SKM-1 (cell line): ENCODE results near the gene SLC13A2.
A peak's percentile ranks its signal among the peaks of the same experiment; 100 is the strongest.

ENCODE experiments used
- DNase-seq: peaks from one replicate; lab custom pipeline; 2025; ENCODE audit not compliant: unreplicated experiment; lab: John Stamatoyannopoulos, UW

Gene SLC13A2

GRCh38 chr17:28492352-28493310 is 19.2 kb downstream of the SLC13A2 start:
- no peak for DNase-seq

DNA sequence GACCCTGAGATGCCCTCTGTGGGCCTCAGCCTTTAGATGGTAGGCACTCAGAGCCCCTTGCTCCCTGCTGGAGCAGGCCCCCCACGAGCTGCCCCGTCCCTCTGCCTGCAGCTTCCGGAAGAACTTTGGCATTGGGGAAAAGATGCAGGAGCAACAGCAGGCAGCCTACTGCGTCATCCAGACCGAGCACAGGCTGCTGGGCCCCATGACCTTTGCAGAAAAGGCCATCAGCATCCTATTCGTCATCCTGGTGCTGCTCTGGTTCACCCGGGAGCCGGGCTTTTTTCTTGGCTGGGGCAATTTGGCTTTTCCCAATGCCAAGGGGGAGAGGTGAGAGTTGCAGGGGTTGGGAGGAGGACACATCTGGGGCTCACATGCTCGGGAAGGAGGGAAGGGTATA is 20.0 kb downstream of the SLC13A2 start:
- DNase-seq = no peak

- peak; percentile 54 for DNase-seq
Observed at GRCh38 chr17:28494445-28495188, 21.2 kb downstream of the SLC13A2 start.

DNA sequence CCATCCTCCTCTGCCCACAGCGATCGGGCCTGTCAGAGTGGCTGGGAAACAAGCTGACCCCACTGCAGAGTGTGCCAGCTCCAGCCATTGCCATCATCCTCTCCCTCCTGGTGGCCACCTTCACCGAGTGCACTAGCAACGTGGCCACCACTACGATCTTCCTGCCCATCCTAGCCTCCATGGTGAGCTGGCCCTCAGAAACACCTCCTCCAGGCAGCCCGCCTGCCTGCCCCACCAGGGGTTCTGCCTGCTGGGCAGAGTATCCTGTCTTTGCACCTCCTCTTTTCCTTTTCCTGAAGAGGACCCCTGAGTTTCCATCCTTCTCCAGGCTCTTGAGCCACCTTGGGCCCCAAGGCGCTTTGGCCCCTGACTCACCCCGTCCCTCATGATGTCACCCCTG is 22.2 kb downstream of the SLC13A2 start:
- DNase-seq = no peak

- no peak for DNase-seq
Observed at GRCh38 chr17:28497931-28498330, 24.5 kb downstream of the SLC13A2 start.

DNA sequence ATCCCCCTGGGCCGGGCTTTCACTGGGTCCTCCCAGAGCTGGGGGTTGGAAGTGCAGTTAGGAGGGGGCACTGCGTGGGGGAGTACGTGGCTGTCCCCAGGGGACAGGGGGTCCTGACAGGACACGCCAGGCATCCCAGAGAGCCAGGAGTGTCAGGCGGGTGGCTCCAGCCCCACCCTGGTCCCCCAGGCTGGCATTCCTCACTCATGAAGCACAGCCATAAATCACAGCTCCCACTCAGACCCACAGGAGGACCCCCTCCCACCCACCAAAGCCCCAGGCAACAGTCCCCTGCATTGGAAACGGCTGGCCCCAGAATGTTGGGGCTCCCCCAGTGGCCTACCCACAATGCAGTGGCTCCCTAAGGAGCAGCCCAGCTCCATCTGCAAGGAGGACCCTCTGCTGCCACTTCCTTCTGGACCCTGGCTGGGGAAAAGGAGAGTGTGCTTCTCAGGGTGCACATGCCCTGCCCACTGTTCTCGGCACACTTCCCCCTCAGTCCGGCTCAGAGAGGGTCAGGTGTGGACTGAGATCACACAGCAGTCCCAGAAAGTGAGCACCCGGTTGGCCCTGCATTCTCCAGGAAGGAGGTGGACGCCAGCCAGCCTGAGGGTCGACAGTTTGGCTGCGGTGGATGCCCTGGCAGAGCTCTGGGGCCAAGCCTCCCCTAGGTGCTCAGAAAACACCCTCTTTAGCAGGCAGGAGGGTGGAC is 25.4 kb downstream of the SLC13A2 start:
- DNase-seq = no peak

DNA sequence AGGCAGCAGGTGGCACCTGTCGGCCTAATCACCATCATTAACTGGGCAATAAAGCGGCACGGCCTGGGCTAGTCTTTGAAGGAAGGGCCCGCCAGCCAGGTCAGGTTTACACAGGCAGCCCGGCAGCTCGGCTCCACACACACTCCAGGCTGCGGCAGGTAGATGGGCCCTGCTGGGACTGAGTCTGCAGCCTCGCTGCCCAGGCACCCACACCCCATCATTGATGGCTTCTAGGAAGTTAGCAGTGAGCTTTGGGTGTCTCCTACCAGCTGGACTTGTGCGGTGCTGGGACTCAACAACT is 25.9 kb downstream of the SLC13A2 start:
- DNase-seq = no peak

DNA sequence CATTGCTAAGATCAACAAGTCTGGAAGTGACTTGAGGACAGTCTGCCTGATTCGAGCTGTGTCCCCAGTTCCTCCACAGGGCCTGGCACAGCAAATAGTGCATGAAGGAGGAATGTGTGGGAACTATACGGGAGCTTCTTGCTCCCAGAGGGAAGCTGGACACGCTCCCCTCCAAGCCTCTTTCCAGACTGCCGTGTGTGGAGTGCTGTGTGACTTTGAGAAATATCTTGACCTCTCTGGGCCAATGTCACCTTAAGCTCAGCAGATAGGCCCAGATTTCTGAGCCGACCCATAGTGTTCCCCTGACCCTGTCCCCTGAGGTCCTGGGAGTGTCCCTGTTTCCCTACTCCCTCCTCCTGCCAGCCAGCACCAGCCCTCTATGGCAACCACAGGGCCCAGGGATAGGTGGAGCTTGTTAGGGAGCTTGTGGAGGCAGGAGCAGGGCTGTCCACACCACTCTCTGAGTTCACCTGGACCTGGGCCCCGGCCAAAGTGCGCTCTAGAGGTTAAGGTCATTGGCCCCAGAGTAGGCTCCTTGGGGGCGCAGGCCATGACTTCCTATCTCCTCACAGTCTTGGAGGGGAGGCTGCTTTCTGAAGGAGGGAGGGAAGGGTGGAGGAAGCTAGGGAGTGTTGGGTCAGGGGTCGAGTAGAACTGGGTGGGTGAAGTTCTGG is 26.4 kb downstream of the SLC13A2 start:
- no peak for DNase-seq

DNA sequence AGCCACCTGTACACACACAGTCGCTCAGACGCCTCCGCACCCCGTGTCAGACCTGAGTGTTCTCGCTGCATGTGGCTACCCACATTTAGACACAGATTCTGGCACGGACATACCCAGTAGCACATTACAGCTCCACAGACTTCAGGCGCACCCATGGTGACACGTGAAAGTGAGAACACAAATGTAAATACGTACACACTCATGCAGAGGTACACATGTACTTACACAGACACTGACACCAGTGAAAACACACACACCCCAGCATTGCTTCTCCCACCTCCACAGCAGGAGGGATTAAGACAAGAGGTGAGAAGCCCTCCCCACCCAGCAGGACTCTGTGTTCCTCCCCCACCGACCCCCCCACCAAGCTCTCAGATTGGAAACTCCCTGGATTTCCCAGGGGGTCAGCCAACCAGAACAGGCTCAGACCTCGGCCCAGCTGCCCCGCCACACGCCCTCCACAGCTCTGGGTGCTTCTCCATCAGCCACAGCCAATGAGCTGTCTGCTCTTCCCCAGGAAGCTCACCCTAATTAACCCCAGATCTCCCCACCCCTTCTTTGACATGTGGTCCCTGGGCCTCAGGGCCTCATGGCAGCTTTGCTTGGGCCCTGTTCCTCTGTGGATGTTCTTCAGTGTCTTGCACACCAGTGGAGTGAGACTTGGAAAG is 27.4 kb downstream of the SLC13A2 start:
- no peak for DNase-seq

GRCh38 chr17:28501421-28502284 is 28.2 kb downstream of the SLC13A2 start:
- DNase-seq = no peak

- no peak for DNase-seq
Observed at GRCh38 chr17:28503420-28503819, 30.0 kb downstream of the SLC13A2 start.

DNA sequence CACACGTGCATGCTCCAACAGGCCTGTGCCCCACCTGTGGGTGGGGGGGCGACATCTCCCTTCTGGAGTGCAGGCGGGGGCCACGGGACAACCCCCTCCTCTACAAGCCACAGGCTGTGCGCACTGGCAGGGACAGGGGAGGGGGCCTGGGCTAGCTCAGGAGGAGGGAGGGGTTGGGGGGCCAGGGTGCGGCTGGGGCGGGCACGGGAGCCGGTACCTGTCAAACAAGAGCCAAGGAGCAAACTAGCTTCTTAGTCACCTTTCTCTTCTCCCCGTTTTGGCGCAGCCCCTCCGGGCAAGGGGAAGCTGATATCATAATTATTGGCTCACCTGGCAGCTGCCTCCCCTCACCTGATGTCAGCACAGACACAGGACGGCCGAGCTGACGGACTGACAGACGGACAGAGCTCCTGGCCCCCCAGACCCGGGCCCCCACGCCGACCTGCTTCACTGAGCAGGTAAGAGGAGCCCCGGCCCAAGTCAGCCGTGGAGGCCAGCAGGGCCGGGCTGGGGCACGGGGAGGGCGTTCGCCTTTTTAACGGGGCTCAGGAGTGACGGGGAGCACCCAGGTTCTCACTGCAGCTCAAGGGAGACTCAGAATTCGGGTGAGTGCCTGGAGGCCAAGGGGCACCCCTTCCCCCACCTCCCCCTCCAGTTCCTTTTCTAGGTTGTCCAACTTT is 32.7 kb downstream of the SLC13A2 start, which contains the start of gene FOXN1:
TSS of gene FOXN1 (plus strand) at position 363 of the 680 bp plus-strand sequence. CDS start 17,622 bp downstream, outside the sequence.
- DNase-seq = no peak

DNA sequence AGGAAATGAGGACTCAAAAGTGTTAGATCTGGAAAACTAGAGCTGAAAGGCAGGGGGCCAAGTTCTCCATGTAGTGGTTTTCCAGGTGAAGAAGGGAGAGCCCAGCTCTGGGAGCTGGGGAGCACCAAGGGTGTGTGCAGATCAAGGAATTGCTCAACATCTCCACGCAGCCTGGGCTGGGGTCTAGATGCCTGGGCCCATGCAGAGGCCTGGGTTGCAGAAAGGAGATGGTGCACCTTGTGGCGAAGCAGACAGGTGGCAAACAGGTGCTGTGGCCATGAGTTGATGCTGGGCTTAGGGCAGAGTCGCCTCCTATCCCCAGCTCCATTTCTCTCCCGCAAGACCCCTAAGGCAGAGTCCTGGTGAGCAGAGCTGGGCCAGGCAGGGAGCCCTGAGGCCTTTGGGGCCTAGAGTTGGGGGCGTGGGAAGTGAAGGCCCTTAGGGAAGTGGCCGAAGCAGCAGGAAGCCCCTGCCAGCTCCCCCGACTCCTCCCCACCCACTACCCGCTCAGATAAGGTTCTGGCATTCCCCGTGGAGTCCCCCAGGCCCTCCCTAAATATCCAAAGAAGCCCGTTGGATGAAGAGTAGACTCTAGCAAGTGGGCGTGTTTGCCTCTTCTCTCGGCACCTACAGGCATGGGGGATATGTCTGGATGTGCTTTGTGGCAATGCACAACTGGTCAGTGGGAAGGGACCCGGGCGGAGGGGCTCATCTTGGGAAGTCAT is 33.5 kb downstream of the SLC13A2 start:
- no peak for DNase-seq

DNA sequence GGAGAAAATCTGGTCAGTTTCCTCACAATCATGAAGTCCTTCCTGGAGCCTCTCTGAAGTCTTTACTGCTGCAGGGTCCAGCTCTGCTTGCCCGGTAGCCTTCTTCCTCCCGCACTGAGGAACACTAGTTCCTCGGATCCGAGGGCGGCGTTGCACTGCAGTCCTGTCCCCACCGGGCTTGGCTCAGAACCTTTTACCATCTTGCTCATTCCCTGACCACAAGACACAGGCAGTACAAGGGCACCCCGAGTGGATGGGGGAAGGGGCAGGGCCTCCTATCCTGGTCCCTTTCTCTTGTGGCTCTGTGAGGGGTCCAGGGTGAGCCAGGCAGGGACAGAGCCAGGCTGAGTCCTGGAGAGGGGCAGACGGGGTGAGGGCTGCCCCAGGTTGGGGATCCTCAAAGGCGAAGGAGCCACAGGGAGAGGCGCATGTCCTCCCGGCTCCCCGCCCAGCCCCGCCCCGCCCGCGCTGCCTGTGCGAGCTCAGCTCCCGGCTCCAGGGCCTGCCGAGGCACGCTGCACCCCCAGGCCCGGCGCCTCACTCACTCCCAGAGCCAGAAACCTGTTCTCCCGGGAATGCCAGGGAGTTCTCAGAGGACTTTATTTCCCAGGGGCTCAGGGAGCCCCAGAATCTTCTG is 34.2 kb downstream of the SLC13A2 start:
- DNase-seq = no peak

GRCh38 chr17:28508211-28508724 is 34.8 kb downstream of the SLC13A2 start:
- DNase-seq = no peak

DNA sequence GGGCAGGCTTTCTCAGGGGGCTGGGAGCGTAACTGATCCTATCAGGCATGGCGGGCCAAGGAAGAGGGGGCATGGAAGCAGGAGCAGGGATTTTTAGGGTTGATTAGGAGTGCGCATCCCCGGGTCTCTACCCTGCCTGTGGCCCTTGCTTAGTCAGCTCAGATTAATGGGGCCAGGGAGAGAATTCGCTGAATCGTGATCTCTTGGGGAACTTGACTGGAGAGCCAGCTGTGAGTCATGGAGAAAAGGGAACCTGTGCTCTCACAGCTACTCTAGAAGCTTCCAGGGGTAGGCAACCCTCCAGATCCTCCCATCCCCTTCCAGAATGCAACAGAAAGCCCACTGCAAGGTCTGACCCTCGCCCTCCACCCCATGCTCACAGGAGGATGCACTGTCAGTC is 36.3 kb downstream of the SLC13A2 start:
- peak; percentile 32 for DNase-seq

DNA sequence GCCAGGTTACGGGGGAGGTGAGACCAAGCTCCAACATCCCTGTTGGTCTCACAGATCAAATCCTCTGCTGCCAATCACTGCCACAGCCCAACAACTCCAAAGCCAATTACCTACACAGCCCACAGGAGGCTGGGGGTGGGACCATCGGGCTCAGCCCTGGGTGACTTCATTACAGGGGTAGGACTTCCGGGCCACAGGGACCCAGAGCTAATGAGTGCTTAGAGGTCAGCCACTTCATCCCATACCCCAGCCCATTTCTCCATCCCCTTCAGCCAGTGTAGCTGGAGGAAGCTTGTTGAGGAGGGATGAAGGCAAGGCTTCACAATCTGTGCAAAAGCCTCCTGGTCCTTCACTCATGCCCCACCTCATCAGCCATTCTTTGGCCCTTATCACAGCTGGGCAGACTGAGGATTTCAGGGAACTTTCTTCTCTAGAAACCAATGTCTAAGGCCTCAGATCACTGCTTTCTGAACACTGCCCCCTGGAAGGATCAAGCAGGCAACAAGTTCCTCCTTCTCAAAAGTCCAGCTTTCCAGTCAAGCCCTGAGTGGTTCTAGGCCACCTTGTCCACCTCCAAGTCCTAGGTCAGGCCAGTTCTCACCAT is 38.5 kb downstream of the SLC13A2 start:
- DNase-seq = no peak
